Endothelial cell of umbilical vein (primary cell): ENCODE results near the gene S1PR4. TPM values are rescaled to one million over a fixed set of nuclear protein-coding genes. Genes with fewer than 3 reads are reported as not detected.

Experiments
- BruUV-seq: library from RNA; stranded (reverse); fragments of 400-500 nt; replicated peaks from 2 replicates; lab custom pipeline; 2021; lab: Mats Ljungman, UMichigan
- CTCF ChIA-PET: fragments of 300-600, 350-600 bp; sonication (Branson Sonifier 250); formaldehyde crosslinking; loops from one replicate; lab custom pipeline; 2021; ENCODE audit warnings: antibody characterized with exemption, inconsistent platforms; lab: Charles Lee
- POLR2A ChIA-PET: fragments of 300-600, 350-600 bp; sonication (Branson Sonifier 250); formaldehyde crosslinking; loops from one replicate; lab custom pipeline; 2021; ENCODE audit warnings: antibody characterized with exemption, inconsistent platforms; lab: Charles Lee
- DNase-seq: peaks from one replicate; pipeline ENCODE4 v3.0.0-alpha.2; 2011; ENCODE audit warnings: low read depth, low spot score
- FAIRE-seq: peaks from 2 replicates; lab custom pipeline; 2011; peaks lifted over from hg19 to GRCh38; lab: Jason Lieb, UNC
- H2AFZ ChIP-seq: 2 replicates; pipeline ENCODE4 v1.6.0; 2012; ENCODE audit warnings: low read depth, low read length, control low read depth, inconsistent platforms
- H3K27ac ChIP-seq: 2 replicates; pipeline ENCODE4 v1.5.1; 2011; ENCODE audit warnings: low read depth, mild to moderate bottlenecking, control low read depth, low read length, moderate library complexity; ENCODE audit not compliant: insufficient read depth
- H3K27me3 ChIP-seq, 2 experiments: 2 replicates each; pipeline versions ENCODE4 v1.6.0 to v1.6.1; 2011; ENCODE audit warnings: low read length in 2 of 2, mixed read lengths in 1 of 2; ENCODE audit not compliant: control insufficient read depth in 2 of 2, insufficient read depth in 2 of 2
- H3K36me3 ChIP-seq, 2 experiments: 2 replicates in 1 of 2; 3 replicates in 1 of 2; pipeline ENCODE4 v1.5.1; 2011; ENCODE audit warnings: low read length in 2 of 2, mild to moderate bottlenecking in 1 of 2, moderate library complexity in 1 of 2; ENCODE audit not compliant: control insufficient read depth in 2 of 2, insufficient read depth in 2 of 2; ENCODE audit errors: extremely low read depth in 1 of 2
- H3K4me1 ChIP-seq: 3 replicates; pipeline ENCODE4 v1.5.1; 2011; ENCODE audit warnings: mild to moderate bottlenecking, low read length; ENCODE audit not compliant: control insufficient read depth, insufficient read depth; ENCODE audit errors: extremely low read depth
- H3K4me2 ChIP-seq: 2 replicates; pipeline ENCODE4 v1.6.1; 2011; ENCODE audit warnings: low read length, control low read depth, mixed read lengths; ENCODE audit not compliant: insufficient read depth
- H3K4me3 ChIP-seq, 3 experiments: fragments of 200-600 bp in 1 of 3; sonication (generic), shearing (Covaris generic) in 1 of 3; replicated peaks in 1 of 3; 2 replicates each; pipeline ENCODE4 v1.5.1; 2011 to 2016; ENCODE audit warnings: control low read depth in 3 of 3, low read length in 3 of 3, mild to moderate bottlenecking in 2 of 3, inconsistent platforms in 1 of 3, low read depth in 1 of 3, moderate library complexity in 1 of 3; ENCODE audit not compliant: insufficient read depth in 1 of 3
- H3K79me2 ChIP-seq: 2 replicates; pipeline ENCODE4 v1.6.0; 2012; ENCODE audit warnings: low read length, inconsistent platforms; ENCODE audit not compliant: control insufficient read depth, insufficient read depth
- H3K9ac ChIP-seq: replicated peaks from 2 replicates; pipeline ENCODE3; 2011; ENCODE audit warnings: low read length, control low read depth; ENCODE audit not compliant: insufficient read depth; ENCODE audit errors: extremely low read depth
- H3K9me1 ChIP-seq: replicated peaks from 3 replicates; pipeline ENCODE4 v1.6.0; 2011; ENCODE audit warnings: mild to moderate bottlenecking, low read length; ENCODE audit not compliant: control insufficient read depth, insufficient read depth; ENCODE audit errors: extremely low read depth
- H3K9me3 ChIP-seq: replicated peaks from 2 replicates; pipeline ENCODE4 v1.5.1; 2012; ENCODE audit warnings: low read length, inconsistent platforms; ENCODE audit not compliant: control insufficient read depth, insufficient read depth
- H4K20me1 ChIP-seq: replicated peaks from 2 replicates; pipeline ENCODE3; 2011; ENCODE audit warnings: mild to moderate bottlenecking, low read length; ENCODE audit not compliant: control insufficient read depth, insufficient read depth; ENCODE audit errors: extremely low read depth
- EZH2 ChIP-seq: IDR thresholded peaks from 2 replicates; pipeline ENCODE4 v1.6.1; 2012; ENCODE audit warnings: borderline replicate concordance, low read depth, mild to moderate bottlenecking, moderate library complexity, low read length, inconsistent platforms; ENCODE audit not compliant: severe bottlenecking
- FOS ChIP-seq: IDR thresholded peaks from 2 replicates; pipeline ENCODE4 v1.6.1; 2011; ENCODE audit warnings: mild to moderate bottlenecking, low read length, moderate library complexity, borderline replicate concordance; ENCODE audit not compliant: insufficient read depth
- GATA2 ChIP-seq: IDR thresholded peaks from 2 replicates; pipeline ENCODE4 v1.7.0; 2011; ENCODE audit warnings: low read depth, mild to moderate bottlenecking, moderate library complexity, mixed read lengths, low read length; ENCODE audit not compliant: insufficient read length, insufficient read depth
- MYC ChIP-seq: IDR thresholded peaks from one replicate; pipeline ENCODE4 v1.6.1; 2011; ENCODE audit warnings: mild to moderate bottlenecking, low read depth, low read length
- POLR2A ChIP-seq: IDR thresholded peaks from 2 replicates; pipeline ENCODE4 v1.6.1; 2012; ENCODE audit warnings: low read depth, mild to moderate bottlenecking, control low read depth, low read length
- POLR2AphosphoS5 ChIP-seq: IDR thresholded peaks from 2 replicates; pipeline ENCODE4 v1.6.1; 2012; ENCODE audit warnings: low read depth, mild to moderate bottlenecking, control low read depth, low read length, moderate library complexity; ENCODE audit not compliant: insufficient read depth
- dilution Hi-C: fragments of 300-500 bp; cut with MboI; formaldehyde crosslinking; loops from one replicate; pipeline ENCODE4 v1.15.0; 2019; ENCODE audit warnings: low sequenced_read_pairs; ENCODE audit not compliant: extremely low pct_ligation_motif_present
- intact Hi-C: fragments of 100-400 bp; cut with micrococcal nuclease; formaldehyde crosslinking; loops from one replicate; pipeline ENCODE4 v1.10.0; 2022
- polyA plus RNA-seq, 4 experiments: library from polyadenylated mRNA; depleted of rRNA in 3 of 4; stranded (reverse) in 3 of 4; unstranded in 1 of 4; fragments of >200 nt; gene quantifications; 2 replicates each; pipeline versions ENCODE4 v1.2.1 to v1.2.3, GENCODE V29; 2011 to 2012; ENCODE audit warnings: missing spikeins in 1 of 4
- total RNA-seq: library from RNA; stranded (reverse); gene quantifications from 2 replicates; pipeline ENCODE4 v1.2.3, GENCODE V29; 2021
- TF ChIP-seq, protein P1 (sequence below), 2 donors: IDR thresholded peaks; 1 replicate in 1 of 2; 2 replicates in 1 of 2; pipeline ENCODE4 v1.5.1; 2011; ENCODE audit warnings: low read length in 2 of 2, mild to moderate bottlenecking in 2 of 2, moderate library complexity in 2 of 2, control low read depth in 1 of 2, inconsistent platforms in 1 of 2, low read depth in 1 of 2; ENCODE audit not compliant: insufficient read depth in 1 of 2; ENCODE audit errors: extremely low read depth in 1 of 2
- TF ChIP-seq, protein P2 (sequence below): IDR thresholded peaks from 2 replicates; pipeline ENCODE4 v1.6.1; 2011; ENCODE audit not compliant: insufficient read depth, insufficient read length

S1PR4 gene
- total and polyA plus RNA-seq, 2 donors (not counting 3 experiments of a cell fraction or from before 2014, with no cell fraction given) = 1.7 to 2.5 TPM

DNA sequence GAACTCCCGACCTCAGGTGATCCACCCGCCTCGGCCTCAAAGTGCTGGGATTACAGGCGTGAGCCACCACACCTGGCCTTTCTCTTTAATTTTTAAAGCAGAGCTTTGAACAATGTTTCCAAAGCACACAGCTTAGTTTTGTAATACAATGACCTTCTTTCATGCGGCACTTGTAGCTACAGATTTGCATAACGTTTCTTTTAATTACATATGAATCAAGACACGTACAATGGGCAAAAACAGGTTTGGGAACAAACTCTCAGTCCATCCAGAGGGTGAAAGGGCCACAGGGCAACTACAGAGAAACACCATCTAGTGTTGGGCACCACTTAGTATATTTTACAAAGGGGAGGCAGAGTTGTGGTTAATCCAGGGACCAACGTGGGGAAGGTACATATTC is 19.0 kb upstream of the S1PR4 start:
- Histone ChIP-seq H3K4me2 (no peak overlapping the region), H3K4me3 (no peak overlapping the region), H4K20me1 (no peaks in the 10 kb centered on the region), H3K79me2 (no peaks in the 10 kb centered on the region), H3K9me1 (no peaks in the 10 kb centered on the region), H3K4me1 (peaks cover 16% of the 10 kb centered on the region), H3K9ac (no peak overlapping the region), H3K27me3 (no peaks in the 10 kb centered on the region), H2AFZ (no peak overlapping the region), H3K27ac (no peak overlapping the region), H3K36me3 (no peaks in the 10 kb centered on the region), H3K9me3 (no peaks in the 10 kb centered on the region)
- intact Hi-C loops (no loop called here), dilution Hi-C loops (no loop called here)
- DNase-seq (no peak), FAIRE-seq (no peak)
- ChIA-PET CTCF (interaction anchor here (1.0 to 10.1 kb wide), 8 partner anchors 13 to 202 kb away, joined by 3 to 177 read pairs (median 5); no protein-coding TSS in a partner anchor), POLR2A (no interaction called here)
- no peak for TF ChIP-seq POLR2A
- TF ChIP-seq FOS = no peak
- no TSS peak for BruUV-seq

DNA sequence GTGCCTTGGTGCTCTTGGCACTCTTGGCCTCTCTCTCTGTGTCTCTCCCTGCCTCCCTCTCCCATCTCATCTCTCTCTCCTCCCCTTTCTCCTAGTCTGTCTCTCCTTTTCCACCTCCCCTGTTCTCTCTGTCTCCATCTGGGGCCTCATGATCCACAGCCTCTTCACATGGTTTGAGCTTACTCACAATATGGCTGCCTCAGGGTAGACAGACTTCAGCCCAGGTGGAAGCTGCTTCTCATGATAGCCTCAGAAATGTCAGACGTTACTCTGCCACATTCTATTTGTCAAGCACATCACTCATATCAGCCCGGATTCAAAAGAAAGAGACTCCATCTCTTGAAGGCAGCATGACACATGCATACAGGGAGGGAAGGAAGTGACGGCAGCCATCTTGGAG is 18.4 kb upstream of the S1PR4 start:
- H3K79me2 ChIP-seq = no peaks in the 10 kb centered on the region
- no peak overlapping the region for H3K27ac ChIP-seq
- H3K9me3 ChIP-seq = no peaks in the 10 kb centered on the region
- H3K27me3 ChIP-seq = no peaks in the 10 kb centered on the region
- intact Hi-C loops (no loop called here), dilution Hi-C loops (no loop called here)
- no peak overlapping the region for H3K4me3 ChIP-seq
- DNase-seq (no peak), FAIRE-seq (peak; percentile 44)
- H3K9ac ChIP-seq = no peak overlapping the region
- peaks cover 12% of the 10 kb centered on the region for H3K4me1 ChIP-seq
- no peak for TF ChIP-seq EZH2
- no peak for TF ChIP-seq GATA2
- no peak for TF ChIP-seq MYC
- no peak for TF ChIP-seq POLR2A
- TF ChIP-seq, protein P1, sequence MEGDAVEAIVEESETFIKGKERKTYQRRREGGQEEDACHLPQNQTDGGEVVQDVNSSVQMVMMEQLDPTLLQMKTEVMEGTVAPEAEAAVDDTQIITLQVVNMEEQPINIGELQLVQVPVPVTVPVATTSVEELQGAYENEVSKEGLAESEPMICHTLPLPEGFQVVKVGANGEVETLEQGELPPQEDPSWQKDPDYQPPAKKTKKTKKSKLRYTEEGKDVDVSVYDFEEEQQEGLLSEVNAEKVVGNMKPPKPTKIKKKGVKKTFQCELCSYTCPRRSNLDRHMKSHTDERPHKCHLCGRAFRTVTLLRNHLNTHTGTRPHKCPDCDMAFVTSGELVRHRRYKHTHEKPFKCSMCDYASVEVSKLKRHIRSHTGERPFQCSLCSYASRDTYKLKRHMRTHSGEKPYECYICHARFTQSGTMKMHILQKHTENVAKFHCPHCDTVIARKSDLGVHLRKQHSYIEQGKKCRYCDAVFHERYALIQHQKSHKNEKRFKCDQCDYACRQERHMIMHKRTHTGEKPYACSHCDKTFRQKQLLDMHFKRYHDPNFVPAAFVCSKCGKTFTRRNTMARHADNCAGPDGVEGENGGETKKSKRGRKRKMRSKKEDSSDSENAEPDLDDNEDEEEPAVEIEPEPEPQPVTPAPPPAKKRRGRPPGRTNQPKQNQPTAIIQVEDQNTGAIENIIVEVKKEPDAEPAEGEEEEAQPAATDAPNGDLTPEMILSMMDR (IDR thresholded peaks at IDR 0.05; ENCODE audit: extremely low read depth in 1 of 2, insufficient read depth in 1 of 2, low read depth in 1 of 2, low read length in 2 of 2) = no peak
- TF ChIP-seq POLR2AphosphoS5 = no peak
- TF ChIP-seq, protein P2, sequence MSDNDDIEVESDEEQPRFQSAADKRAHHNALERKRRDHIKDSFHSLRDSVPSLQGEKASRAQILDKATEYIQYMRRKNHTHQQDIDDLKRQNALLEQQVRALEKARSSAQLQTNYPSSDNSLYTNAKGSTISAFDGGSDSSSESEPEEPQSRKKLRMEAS = no peak
- no peak for TF ChIP-seq FOS
- CTCF ChIA-PET = interaction anchor here (1.0 to 10.1 kb wide), 6 partner anchors 14 to 203 kb away, joined by 4 to 177 read pairs (median 5); no protein-coding TSS in a partner anchor
- POLR2A ChIA-PET = no interaction called here
- no peaks in the 10 kb centered on the region for H4K20me1 ChIP-seq
- peak overlapping the region; percentile 52 for H2AFZ ChIP-seq
- H3K4me2 ChIP-seq = no peak overlapping the region
- no TSS peak for BruUV-seq
- H3K9me1 ChIP-seq = no peaks in the 10 kb centered on the region
- H3K36me3 ChIP-seq = no peaks in the 10 kb centered on the region
